GM18907 (cell line): ENCODE results near the gene ATP6V0A1.
"Not testable (repeated sequence)": the region's sequence is repeated elsewhere in the genome, so short reads cannot be mapped to it uniquely, and the experiment has no call there.

Experiments
- ATAC-seq: cut with Tn5 transposase; IDR thresholded peaks from one replicate; pipeline ENCODE4 v1.9.1; 2021; ENCODE audit warnings: mild to moderate bottlenecking, moderate library complexity; ENCODE audit not compliant: unreplicated experiment

ATP6V0A1 gene

GRCh38 chr17:42537156-42537805, 78.6 kb downstream of the ATP6V0A1 start:
- no peak for ATAC-seq

- ATAC-seq = no peak
Measured at GRCh38 chr17:42537826-42538451, 79.3 kb downstream of the ATP6V0A1 start.

- no peak for ATAC-seq
Measured at GRCh38 chr17:42538482-42538881, 79.8 kb downstream of the ATP6V0A1 start.

- ATAC-seq = not testable (repeated sequence)
Measured at GRCh38 chr17:42540558-42540957, 81.9 kb downstream of the ATP6V0A1 start.

GRCh38 chr17:42541041-42541833, 82.6 kb downstream of the ATP6V0A1 start:
- ATAC-seq = no peak

GRCh38 chr17:42543190-42544079, 84.8 kb downstream of the ATP6V0A1 start:
- no peak for ATAC-seq

- no peak for ATAC-seq
Measured at GRCh38 chr17:42544874-42545283, 86.2 kb downstream of the ATP6V0A1 start.

- ATAC-seq = not testable (repeated sequence)
Measured at GRCh38 chr17:42545755-42546505, 87.3 kb downstream of the ATP6V0A1 start.

- ATAC-seq = no peak
Measured at GRCh38 chr17:42547001-42547461, 88.4 kb downstream of the ATP6V0A1 start.

- ATAC-seq = no peak
Measured at GRCh38 chr17:42547698-42548069, 89.0 kb downstream of the ATP6V0A1 start.

GRCh38 chr17:42548070-42548837, 89.6 kb downstream of the ATP6V0A1 start:
- peak; percentile 49 for ATAC-seq

- no peak for ATAC-seq
Measured at GRCh38 chr17:42548993-42549755, 90.5 kb downstream of the ATP6V0A1 start.

GRCh38 chr17:42552736-42553135, 94.1 kb downstream of the ATP6V0A1 start, which contains the start of gene HSD17B1:
Gene HSD17B1, plus strand, starts transcription at chr17:42552923. Its CDS starts 11 bp downstream, at chr17:42552934.
- ATAC-seq = not testable (repeated sequence)

- no peak for ATAC-seq
Measured at GRCh38 chr17:42553161-42553818, 94.6 kb downstream of the ATP6V0A1 start.

GRCh38 chr17:42553866-42554249, 95.2 kb downstream of the ATP6V0A1 start:
- no peak for ATAC-seq

- ATAC-seq = peak; percentile 69
Measured at GRCh38 chr17:42554250-42555121, 95.8 kb downstream of the ATP6V0A1 start.

- no peak for ATAC-seq
Measured at GRCh38 chr17:42555122-42555622, 96.5 kb downstream of the ATP6V0A1 start.
